ENCODE results near the gene METTL5.
"Not testable (repeated sequence)": the region's sequence is repeated elsewhere in the genome, so short reads cannot be mapped to it uniquely, and the experiment has no call there.

METTL5 gene

DNA sequence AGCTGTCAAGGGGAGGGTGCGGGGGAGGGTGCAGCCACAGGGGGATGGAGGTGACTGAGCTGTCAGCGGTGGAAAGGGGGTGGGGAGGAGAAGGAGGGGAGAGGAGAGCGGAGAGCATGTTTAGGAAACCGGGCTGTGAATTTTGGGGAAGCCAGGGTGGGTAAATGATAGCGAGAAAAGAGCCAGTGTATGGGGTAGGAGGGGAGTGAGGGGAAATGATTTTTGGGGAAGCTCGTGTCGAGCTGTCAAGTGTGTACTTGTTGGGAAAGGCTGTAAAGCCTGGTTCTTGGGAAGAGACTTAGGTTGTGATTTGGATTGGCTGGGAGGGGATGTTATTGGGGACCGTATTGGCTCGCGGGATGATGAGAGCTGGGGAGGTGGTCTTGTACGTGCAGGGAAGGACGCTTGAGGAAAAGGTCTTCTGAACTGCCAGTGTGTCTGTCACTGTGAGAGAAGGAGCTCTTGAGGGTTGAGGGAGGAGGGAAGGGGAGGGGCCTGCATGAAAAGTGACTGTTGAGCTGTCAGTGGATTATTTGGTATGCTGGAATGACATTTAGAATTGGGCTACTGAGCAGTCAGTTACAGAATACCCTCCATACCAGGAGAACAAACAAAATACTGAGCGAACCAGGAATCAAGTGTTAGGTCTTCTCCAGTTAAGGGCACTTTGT lies 3.6 kb upstream of the METTL5 start:
- DNase-seq (ENCODE audit: low read depth) = peak; percentile 40

- peak; percentile 86 for DNase-seq (ENCODE audit: low read depth)
Measured at GRCh38 chr2:169827272-169828140, 2.8 kb upstream of the METTL5 start, which contains the start of gene UBR3. Gene UBR3 (plus strand): TSS chr2:169827454. CDS start chr2:169827508, 54 bp downstream.

DNA sequence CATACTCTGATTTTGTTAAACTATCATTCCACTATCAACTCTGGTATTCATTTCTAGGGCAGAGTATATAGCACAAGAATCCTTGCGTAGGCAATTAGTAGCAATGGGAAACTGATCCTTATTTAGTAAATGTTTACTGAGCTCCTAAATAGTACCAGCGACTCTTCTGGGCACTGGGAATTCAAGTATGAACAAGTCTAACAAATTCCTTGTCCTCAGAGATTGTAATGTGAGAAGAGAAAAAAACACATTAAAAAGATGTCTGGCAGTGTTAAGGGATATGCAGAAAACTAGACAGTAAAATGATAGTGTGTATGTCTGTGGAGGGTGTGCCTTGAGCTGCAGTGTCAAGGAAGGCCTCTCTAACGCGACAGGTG lies 721 bp downstream of the METTL5 start:
- DNase-seq (ENCODE audit: low read depth) = no peak

DNA sequence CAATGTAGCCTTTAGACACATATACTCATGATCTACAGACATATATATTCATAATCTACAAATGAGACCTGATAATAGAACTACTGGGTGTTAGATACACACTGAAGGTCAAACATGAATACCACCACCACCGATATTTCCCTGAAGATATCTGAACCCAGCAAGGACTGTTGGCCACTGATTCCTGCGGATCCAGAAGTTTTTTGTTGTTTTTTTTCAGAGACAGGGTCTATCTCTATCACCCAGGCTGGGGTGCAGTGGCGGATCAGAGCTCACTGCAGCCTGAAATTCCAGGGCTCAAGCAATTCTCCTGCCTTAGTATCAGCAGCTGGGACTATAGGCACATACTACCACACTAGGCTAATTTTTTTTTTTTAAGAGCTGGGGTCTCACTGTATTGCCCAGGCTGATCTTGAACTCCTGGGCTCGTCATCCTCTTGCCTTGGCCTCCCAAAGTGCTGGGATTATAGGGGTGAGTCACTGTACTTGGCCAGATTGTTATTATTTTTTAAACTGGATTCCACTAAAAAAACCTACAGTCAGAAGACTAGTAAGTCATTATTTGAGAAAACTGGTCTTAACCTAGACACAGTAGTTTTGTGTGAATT lies 1.8 kb downstream of the METTL5 start:
- no peak for DNase-seq (ENCODE audit: low read depth)

GRCh38 chr2:169822036-169822435 lies 2.7 kb downstream of the METTL5 start:
- no peak for DNase-seq (ENCODE audit: low read depth)

DNA sequence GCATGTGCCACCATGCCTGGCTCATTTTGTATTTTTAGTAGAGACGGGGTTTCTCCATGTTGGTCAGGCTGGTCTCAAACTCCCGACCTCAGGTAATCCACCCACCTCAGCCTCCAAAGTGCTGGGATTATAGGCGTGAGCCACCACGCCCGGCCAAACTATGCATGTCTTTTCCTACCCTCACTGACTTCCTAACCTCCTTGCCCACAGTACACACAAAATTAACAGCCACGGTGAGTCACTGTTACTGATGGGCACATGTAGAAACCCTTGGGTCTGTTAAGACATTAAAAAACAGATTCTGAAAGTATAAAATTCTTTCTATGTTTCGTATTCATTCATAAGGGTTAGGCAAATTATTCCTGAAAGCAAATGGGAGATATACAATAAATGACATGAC lies 4.6 kb downstream of the METTL5 start:
- peak; percentile 63 for DNase-seq (ENCODE audit: low read depth)

GRCh38 chr2:169819106-169819505 lies 5.6 kb downstream of the METTL5 start:
- peak; percentile 43 for DNase-seq (ENCODE audit: low read depth)

DNA sequence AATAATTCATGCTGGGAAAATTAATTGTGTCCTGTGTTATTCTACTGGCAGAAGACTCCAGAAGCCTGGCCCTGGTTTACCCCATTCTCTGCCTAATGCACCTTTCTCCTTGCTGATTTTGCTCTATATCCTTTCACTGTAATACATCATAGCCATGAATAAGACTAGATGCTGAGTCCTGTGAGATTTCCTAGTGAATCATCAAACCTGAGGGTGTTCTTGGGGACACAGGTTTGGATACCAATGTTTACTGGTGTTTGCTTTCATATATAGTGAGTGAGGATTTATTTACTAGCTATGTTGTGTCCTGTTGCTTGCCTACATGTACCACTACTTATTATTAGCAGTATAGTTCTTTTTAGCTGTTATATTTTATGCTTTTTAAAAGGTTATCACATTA lies 6.5 kb downstream of the METTL5 start:
- no peak for DNase-seq (ENCODE audit: low read depth)

DNA sequence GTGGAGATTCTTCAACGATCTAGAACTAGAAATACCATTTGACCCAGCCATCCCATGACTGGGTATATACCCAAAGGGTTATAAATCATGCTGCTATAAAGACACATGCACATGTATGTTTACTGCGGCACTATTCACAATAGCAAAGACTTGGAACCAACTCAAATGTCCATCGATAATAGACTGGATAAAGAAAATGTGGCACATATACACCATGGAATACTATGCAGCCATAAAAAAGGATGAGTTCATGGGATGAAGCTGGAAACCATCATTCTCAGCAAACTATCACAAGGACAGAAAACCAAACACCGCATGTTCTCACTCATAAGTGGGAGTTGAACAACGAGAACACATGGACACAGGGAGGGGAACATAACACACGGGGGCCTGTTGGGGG lies 7.3 kb downstream of the METTL5 start:
- not testable (repeated sequence) for DNase-seq (ENCODE audit: low read depth)

DNA sequence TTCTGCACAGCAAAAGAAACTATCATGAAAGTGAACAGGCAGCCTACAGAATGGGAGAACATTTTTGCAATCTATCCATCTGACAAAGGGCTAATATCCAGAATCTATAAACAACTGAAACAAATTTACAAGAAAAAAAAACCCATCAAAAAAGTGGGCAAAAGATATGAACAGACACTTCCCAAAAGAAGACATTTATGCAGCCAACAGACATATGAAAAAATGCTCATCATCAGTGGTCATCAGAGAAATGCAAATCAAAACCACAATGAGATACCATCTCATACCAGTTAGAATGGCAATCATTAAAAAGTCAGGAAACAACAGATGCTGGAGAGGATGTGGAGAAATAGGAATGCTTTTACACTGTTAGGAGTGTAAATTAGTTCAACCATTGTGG lies 7.7 kb downstream of the METTL5 start:
- DNase-seq (ENCODE audit: low read depth) = not testable (repeated sequence)

DNA sequence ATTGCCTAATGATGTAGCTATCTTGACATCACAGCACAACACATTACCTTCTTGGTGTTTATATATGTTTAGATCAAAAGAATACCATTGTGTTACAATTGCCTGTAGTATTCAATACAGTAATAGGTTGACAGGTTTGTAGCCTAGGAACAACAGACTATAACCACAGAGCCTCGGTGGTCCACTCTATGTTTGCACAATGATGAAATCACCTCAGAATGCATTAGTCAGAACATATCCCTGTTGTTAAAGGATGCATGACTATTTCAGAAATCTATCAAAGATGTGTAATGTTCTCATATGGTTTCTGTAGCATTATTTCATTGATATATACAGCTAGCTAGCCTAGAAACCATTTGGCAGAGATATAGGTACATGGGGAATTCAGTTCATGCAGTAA lies 8.9 kb downstream of the METTL5 start:
- peak; percentile 85 for DNase-seq (ENCODE audit: low read depth)

DNA sequence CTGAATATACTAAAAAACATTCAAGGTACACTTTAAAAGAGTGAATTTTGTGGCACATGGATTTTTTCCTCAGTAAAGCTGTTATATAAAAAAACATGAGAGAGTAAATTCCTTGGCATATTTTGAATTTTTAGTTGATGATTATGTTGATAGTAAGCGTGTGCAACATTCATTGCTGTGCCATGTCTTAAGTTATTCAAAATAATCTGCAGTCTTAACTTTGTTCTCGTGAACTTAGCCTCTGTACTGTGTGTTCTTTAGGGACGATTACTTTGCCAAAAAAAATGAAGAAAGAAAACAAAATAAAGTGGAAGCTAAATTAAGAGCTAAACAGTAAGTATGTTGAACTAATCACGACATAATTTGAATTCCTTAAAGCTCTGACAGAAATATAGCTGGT lies 16.5 kb downstream of the METTL5 start:
- peak; percentile 80 for DNase-seq (ENCODE audit: low read depth)

DNA sequence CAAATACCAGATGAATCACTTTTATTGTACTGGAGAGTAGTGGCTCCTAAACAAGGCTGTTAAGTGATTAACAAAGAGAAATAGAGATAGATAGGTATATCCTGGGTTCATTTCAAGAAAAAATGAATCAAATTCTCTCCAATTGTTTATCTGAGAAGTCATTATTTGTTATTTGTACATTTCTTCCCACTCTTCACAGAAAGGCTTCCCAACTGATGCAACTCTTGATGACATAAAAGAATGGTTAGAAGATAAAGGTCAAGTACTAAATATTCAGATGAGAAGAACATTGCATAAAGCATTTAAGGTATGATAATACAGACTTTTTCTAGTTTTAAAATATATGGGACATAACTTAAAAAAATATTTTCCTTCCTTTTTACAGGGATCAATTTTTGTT lies 18.1 kb downstream of the METTL5 start:
- peak; percentile 51 for DNase-seq (ENCODE audit: low read depth)

- DNase-seq (ENCODE audit: low read depth) = peak; percentile 28
Measured at GRCh38 chr2:169803480-169803879, 21.2 kb downstream of the METTL5 start.

DNA sequence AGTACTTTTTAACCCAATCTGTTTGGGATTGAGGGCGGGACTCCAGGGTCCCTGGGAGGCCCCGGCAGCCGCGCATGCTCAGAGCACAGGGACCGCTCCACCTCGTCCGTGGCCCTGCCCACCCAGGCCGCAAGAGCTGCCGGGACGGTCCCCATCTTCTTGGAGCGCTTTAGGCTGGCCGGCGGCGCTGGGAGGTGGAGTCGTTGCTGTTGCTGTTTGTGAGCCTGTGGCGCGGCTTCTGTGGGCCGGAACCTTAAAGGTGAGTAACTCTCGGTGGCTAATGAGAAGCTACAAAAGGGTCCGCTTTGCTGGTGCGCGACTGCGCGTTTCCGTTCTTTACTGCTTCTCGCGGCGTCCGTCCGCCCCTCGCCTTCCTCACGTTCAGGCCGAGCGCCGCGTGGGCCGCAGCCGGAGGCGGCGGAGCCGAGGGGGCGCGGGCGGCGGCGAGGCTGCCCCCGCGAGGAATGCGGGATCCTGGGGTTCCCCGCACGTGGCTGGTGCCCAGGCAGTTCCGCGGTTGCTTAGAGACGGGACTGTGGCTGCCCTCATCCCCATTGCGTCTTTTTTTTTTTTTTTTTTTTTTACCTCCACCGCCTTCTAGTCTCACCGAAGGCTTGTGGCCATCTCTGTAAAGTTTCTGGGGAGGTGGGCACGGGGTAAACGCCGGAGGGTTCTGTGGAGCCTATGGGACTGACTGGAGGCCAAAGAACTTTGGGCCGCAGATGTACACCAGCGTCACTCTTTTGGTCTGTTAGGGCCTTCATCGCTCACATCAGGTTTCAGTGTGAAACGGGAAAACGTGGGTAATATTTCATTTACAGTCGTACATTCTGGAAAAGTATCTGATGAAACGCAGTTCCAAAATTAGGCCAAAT lies 25.8 kb downstream of the METTL5 start, which contains the start of gene SSB:
Gene SSB (plus strand): TSS at position 154 of the 875 bp plus-strand sequence. CDS start 2,090 bp downstream, outside the sequence.
- DNase-seq (ENCODE audit: low read depth) = peak; percentile 87

- DNase-seq (ENCODE audit: low read depth) = no peak
Measured at GRCh38 chr2:169798397-169798717, 26.3 kb downstream of the METTL5 start.

- no peak for DNase-seq (ENCODE audit: low read depth)
Measured at GRCh38 chr2:169797601-169798000, 27.1 kb downstream of the METTL5 start.

GRCh38 chr2:169796441-169796840 lies 28.3 kb downstream of the METTL5 start:
- no peak for DNase-seq (ENCODE audit: low read depth)

GRCh38 chr2:169795181-169795580 lies 29.5 kb downstream of the METTL5 start:
- no peak for DNase-seq (ENCODE audit: low read depth)

DNA sequence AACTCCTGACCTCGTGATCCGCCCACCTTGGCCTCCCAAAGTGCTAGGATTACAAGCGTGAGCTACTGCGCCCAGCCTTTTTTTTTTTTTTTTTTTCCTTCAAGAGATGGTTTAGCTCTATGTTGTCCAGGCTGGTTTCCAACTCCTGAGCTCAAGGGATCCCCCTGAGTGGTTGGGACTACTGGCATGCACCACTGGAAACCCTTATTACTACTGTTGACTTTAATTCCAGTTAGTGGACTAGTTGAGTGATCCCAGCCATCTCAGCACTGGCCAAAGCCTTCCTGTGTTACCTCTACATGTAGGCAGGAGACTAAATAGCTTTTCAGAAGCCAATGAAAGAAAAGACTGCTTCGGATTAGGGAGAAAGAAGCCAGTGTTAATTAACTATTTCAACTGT lies 34.1 kb downstream of the METTL5 start:
- DNase-seq (ENCODE audit: low read depth) = no peak

- no peak for DNase-seq (ENCODE audit: low read depth)
Measured at GRCh38 chr2:169782513-169782912, 42.2 kb downstream of the METTL5 start.

All from amniotic epithelial cell (primary cell).